ENCODE results near the gene TMPRSS12.

DNA sequence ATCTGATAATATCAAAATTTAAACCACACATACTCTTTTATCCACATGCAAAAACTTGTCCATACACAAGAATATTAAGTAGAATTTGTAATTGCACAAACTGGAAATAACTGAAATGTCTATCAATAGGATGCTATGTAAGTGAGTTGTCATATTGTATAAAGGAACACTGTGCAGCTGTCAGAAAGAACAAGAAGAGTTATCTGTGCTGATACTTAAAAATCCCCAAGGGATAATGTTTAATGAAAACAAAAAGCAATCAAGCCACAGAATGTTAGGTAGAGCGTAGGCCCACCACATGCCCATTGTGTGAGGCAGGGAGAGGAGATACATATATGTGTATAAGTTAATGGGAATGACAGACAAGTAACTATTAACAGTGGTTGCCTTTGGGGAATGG lies 83.7 kb downstream of the TMPRSS12 start:
- TF ChIP-seq SP1 (IDR thresholded peaks at IDR 0.05; ENCODE audit: low read depth): no peak
- no peak for TF ChIP-seq POLR2A (IDR thresholded peaks at IDR 0.05; ENCODE audit: borderline replicate concordance, extremely low read depth, insufficient read depth, insufficient read length)
- TF ChIP-seq RAD21 (IDR thresholded peaks at IDR 0.05; ENCODE audit: low read depth): no peak
- TF ChIP-seq, protein P1, sequence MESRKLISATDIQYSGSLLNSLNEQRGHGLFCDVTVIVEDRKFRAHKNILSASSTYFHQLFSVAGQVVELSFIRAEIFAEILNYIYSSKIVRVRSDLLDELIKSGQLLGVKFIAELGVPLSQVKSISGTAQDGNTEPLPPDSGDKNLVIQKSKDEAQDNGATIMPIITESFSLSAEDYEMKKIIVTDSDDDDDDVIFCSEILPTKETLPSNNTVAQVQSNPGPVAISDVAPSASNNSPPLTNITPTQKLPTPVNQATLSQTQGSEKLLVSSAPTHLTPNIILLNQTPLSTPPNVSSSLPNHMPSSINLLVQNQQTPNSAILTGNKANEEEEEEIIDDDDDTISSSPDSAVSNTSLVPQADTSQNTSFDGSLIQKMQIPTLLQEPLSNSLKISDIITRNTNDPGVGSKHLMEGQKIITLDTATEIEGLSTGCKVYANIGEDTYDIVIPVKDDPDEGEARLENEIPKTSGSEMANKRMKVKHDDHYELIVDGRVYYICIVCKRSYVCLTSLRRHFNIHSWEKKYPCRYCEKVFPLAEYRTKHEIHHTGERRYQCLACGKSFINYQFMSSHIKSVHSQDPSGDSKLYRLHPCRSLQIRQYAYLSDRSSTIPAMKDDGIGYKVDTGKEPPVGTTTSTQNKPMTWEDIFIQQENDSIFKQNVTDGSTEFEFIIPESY (IDR thresholded peaks at IDR 0.05; ENCODE audit: extremely low read depth, insufficient replicate concordance, low read length): no peak
- TF ChIP-seq, protein P2, sequence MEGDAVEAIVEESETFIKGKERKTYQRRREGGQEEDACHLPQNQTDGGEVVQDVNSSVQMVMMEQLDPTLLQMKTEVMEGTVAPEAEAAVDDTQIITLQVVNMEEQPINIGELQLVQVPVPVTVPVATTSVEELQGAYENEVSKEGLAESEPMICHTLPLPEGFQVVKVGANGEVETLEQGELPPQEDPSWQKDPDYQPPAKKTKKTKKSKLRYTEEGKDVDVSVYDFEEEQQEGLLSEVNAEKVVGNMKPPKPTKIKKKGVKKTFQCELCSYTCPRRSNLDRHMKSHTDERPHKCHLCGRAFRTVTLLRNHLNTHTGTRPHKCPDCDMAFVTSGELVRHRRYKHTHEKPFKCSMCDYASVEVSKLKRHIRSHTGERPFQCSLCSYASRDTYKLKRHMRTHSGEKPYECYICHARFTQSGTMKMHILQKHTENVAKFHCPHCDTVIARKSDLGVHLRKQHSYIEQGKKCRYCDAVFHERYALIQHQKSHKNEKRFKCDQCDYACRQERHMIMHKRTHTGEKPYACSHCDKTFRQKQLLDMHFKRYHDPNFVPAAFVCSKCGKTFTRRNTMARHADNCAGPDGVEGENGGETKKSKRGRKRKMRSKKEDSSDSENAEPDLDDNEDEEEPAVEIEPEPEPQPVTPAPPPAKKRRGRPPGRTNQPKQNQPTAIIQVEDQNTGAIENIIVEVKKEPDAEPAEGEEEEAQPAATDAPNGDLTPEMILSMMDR (IDR thresholded peaks at IDR 0.05 in 2 of 3, conservative IDR thresholded peaks at IDR 0.05 in 1 of 3; ENCODE audit: borderline replicate concordance in 1 of 3, insufficient read depth in 1 of 3, low read depth in 2 of 3, low read length in 2 of 3): no peak
- no peak for TF ChIP-seq POLR2AphosphoS5 (IDR thresholded peaks at IDR 0.05; ENCODE audit: low read depth, low read length)
- no peak for TF ChIP-seq EZH2 (IDR thresholded peaks at IDR 0.05)
- no peak for TF ChIP-seq SIN3A (IDR thresholded peaks at IDR 0.05; ENCODE audit: low read depth)

Data from HCT116 (cell line).